GM18861 (cell line): Measurements from ENCODE around the gene PRKG1.

Experiments
- ATAC-seq: cut with Tn5 transposase; IDR thresholded peaks from one replicate; pipeline ENCODE4 v1.9.1; 2021; ENCODE audit not compliant: unreplicated experiment

The PRKG1 gene

GRCh38 chr10:51635436-51635835 is 561.1 kb downstream of the PRKG1 start:
- ATAC-seq: no peak

GRCh38 chr10:51638211-51638610 is 563.9 kb downstream of the PRKG1 start:
- no peak for ATAC-seq

GRCh38 chr10:51638737-51639136 is 564.5 kb downstream of the PRKG1 start:
- no peak for ATAC-seq

- ATAC-seq: no peak
Observed at GRCh38 chr10:51640120-51640819, 566.0 kb downstream of the PRKG1 start.

GRCh38 chr10:51642581-51642980 is 568.3 kb downstream of the PRKG1 start:
- no peak for ATAC-seq

- ATAC-seq: no peak
Observed at GRCh38 chr10:51643734-51644133, 569.4 kb downstream of the PRKG1 start.

GRCh38 chr10:51649064-51649463 is 574.8 kb downstream of the PRKG1 start:
- ATAC-seq: no peak

- ATAC-seq: no peak
Observed at GRCh38 chr10:51651063-51651462, 576.8 kb downstream of the PRKG1 start.

- ATAC-seq: no peak
Observed at GRCh38 chr10:51653025-51653424, 578.7 kb downstream of the PRKG1 start.

- no peak for ATAC-seq
Observed at GRCh38 chr10:51654918-51655317, 580.6 kb downstream of the PRKG1 start.

GRCh38 chr10:51656503-51656902 is 582.2 kb downstream of the PRKG1 start:
- no peak for ATAC-seq

GRCh38 chr10:51658000-51658399 is 583.7 kb downstream of the PRKG1 start:
- ATAC-seq: no peak

GRCh38 chr10:51659344-51659743 is 585.1 kb downstream of the PRKG1 start:
- ATAC-seq: no peak

GRCh38 chr10:51663086-51663485 is 588.8 kb downstream of the PRKG1 start:
- ATAC-seq: no peak

GRCh38 chr10:51666456-51666855 is 592.2 kb downstream of the PRKG1 start:
- no peak for ATAC-seq

- no peak for ATAC-seq
Observed at GRCh38 chr10:51667678-51668335, 593.5 kb downstream of the PRKG1 start.

- no peak for ATAC-seq
Observed at GRCh38 chr10:51668336-51668689, 594.0 kb downstream of the PRKG1 start.

GRCh38 chr10:51669041-51669440 is 594.8 kb downstream of the PRKG1 start:
- ATAC-seq: no peak

- ATAC-seq: no peak
Observed at GRCh38 chr10:51672039-51672535, 597.8 kb downstream of the PRKG1 start.

GRCh38 chr10:51675088-51675487 is 600.8 kb downstream of the PRKG1 start:
- no peak for ATAC-seq

GRCh38 chr10:51679841-51680240 is 605.6 kb downstream of the PRKG1 start:
- ATAC-seq: no peak

- ATAC-seq: no peak
Observed at GRCh38 chr10:51683031-51683691, 608.9 kb downstream of the PRKG1 start.
